ENCODE measurements around the gene FXYD7. TPM values are rescaled to one million over a fixed set of nuclear protein-coding genes. Genes with fewer than 3 reads are reported as not detected.

The FXYD7 gene
- total RNA-seq, 1 donor from 2014 or later = 0.59 TPM

GRCh38 chr19:35202722-35203688 is 60.0 kb downstream of the FXYD7 start:
- DNase-seq = no peak

Small RNA genes lying within 50 kb of the gene (small RNA-seq; reads per million reads assigned to genes)
- not detected for gene AC020907.2 (ENCODE audit: low replicate concordance)

Other genes starting within 250 kb of the FXYD7 start
- gene ZNF30, start 216.4 kb upstream of the FXYD7 start, total RNA-seq = 3.2 TPM
- 5.3 TPM for gene ZNF792, start 179.0 kb upstream of the FXYD7 start, total RNA-seq
- gene GRAMD1A, start 142.9 kb upstream of the FXYD7 start, total RNA-seq = 32.7 TPM
- 1.4 TPM for gene SCN1B, start 112.8 kb upstream of the FXYD7 start, total RNA-seq
- gene HPN, start 101.5 kb upstream of the FXYD7 start, total RNA-seq = 0.69 TPM
- 75.0 TPM for gene FXYD3, start 27.4 kb upstream of the FXYD7 start, total RNA-seq
- gene LGI4, start 8.2 kb upstream of the FXYD7 start, total RNA-seq = 5.7 TPM
- gene FXYD1, start 4.4 kb upstream of the FXYD7 start, total RNA-seq = 17.4 TPM
- 10.7 TPM for gene FXYD5, start 11.5 kb downstream of the FXYD7 start, total RNA-seq
- not detected for gene FAM187B, start 85.5 kb downstream of the FXYD7 start, total RNA-seq
- gene LSR, start 105.7 kb downstream of the FXYD7 start, total RNA-seq = 10.5 TPM
- 37.0 TPM for gene USF2, start 125.7 kb downstream of the FXYD7 start, total RNA-seq
- gene HAMP, start 139.3 kb downstream of the FXYD7 start, total RNA-seq = not detected
- gene MAG, start 148.9 kb downstream of the FXYD7 start, total RNA-seq = 0.69 TPM
- gene CD22, start 185.9 kb downstream of the FXYD7 start, total RNA-seq = 0.99 TPM
- gene FFAR1, start 204.6 kb downstream of the FXYD7 start, total RNA-seq = not detected
- gene FFAR3, start 215.2 kb downstream of the FXYD7 start, total RNA-seq = 0.10 TPM
- not detected for gene GPR42, start 227.8 kb downstream of the FXYD7 start, total RNA-seq